Stimulated activated CD8-positive, alpha-beta memory T cell treated with anti-CD3 and anti-CD28 coated beads, Interleukin-7, amount 100 ng/mL, for 24 hours (primary cell): ENCODE results near the gene ATP10B.
"Not testable (repeated sequence)": the region's sequence is repeated elsewhere in the genome, so short reads cannot be mapped to it uniquely, and the experiment has no call there.

ENCODE experiments used
- DNase-seq: peaks from one replicate; pipeline ENCODE4 v3.0.0-alpha.2; 2020; ENCODE audit warnings: low read depth

The ATP10B gene

GRCh38 chr5:160812996-160813395 is 39.0 kb downstream of the ATP10B start:
- DNase-seq: not testable (repeated sequence)

GRCh38 chr5:160805376-160805775 is 46.6 kb downstream of the ATP10B start:
- DNase-seq: no peak

GRCh38 chr5:160802592-160802991 is 49.4 kb downstream of the ATP10B start:
- no peak for DNase-seq

GRCh38 chr5:160800375-160801275 is 51.4 kb downstream of the ATP10B start:
- DNase-seq: no peak

GRCh38 chr5:160799184-160799583 is 52.8 kb downstream of the ATP10B start:
- no peak for DNase-seq

- DNase-seq: no peak
Observed at GRCh38 chr5:160797020-160797419, 55.0 kb downstream of the ATP10B start.

GRCh38 chr5:160793530-160793899 is 58.5 kb downstream of the ATP10B start:
- no peak for DNase-seq

GRCh38 chr5:160792732-160793529 is 59.1 kb downstream of the ATP10B start:
- no peak for DNase-seq

- no peak for DNase-seq
Observed at GRCh38 chr5:160792281-160792680, 59.7 kb downstream of the ATP10B start.

GRCh38 chr5:160789219-160789859 is 62.7 kb downstream of the ATP10B start:
- DNase-seq: no peak

GRCh38 chr5:160788102-160788660 is 63.8 kb downstream of the ATP10B start:
- DNase-seq: no peak

- DNase-seq: no peak
Observed at GRCh38 chr5:160787240-160787639, 64.8 kb downstream of the ATP10B start.

- no peak for DNase-seq
Observed at GRCh38 chr5:160774666-160775315, 77.2 kb downstream of the ATP10B start.

GRCh38 chr5:160773646-160774410 is 78.2 kb downstream of the ATP10B start:
- no peak for DNase-seq

GRCh38 chr5:160772854-160773253 is 79.2 kb downstream of the ATP10B start:
- DNase-seq: no peak

- no peak for DNase-seq
Observed at GRCh38 chr5:160770718-160771117, 81.3 kb downstream of the ATP10B start.

- no peak for DNase-seq
Observed at GRCh38 chr5:160769301-160769700, 82.7 kb downstream of the ATP10B start.

GRCh38 chr5:160767062-160767461 is 84.9 kb downstream of the ATP10B start:
- no peak for DNase-seq

GRCh38 chr5:160760008-160760407 is 92.0 kb downstream of the ATP10B start:
- no peak for DNase-seq

GRCh38 chr5:160757194-160757593 is 94.8 kb downstream of the ATP10B start:
- DNase-seq: no peak
